K562 (cell line): ENCODE results near the gene TADA2A. TPM values are rescaled to one million over a fixed set of nuclear protein-coding genes. Genes with fewer than 3 reads are reported as not detected.

Source experiments
- ARID4B ChIP-seq: sonication (generic); formaldehyde crosslinking; IDR thresholded peaks from 2 replicates; pipeline ENCODE4 v1.8.0; 2022; ENCODE audit warnings: mild to moderate bottlenecking, missing genetic modification reagents
- ATF7 ChIP-seq: fragments of 450-650 bp; IDR thresholded peaks from 2 replicates; pipeline ENCODE4 v1.7.1; 2014; ENCODE audit warnings: mild to moderate bottlenecking, moderate library complexity
- E2F4 ChIP-seq: sonication (generic); formaldehyde crosslinking; IDR thresholded peaks from 2 replicates; pipeline ENCODE4 v1.8.0; 2022; ENCODE audit warnings: mild to moderate bottlenecking, low read depth, missing genetic modification reagents
- E4F1 ChIP-seq: fragments of 250-450 bp; sonication (Bioruptor Pico); IDR thresholded peaks from 2 replicates; pipeline ENCODE4 v1.5.0; 2021; ENCODE audit warnings: mild to moderate bottlenecking, borderline replicate concordance
- ELF1 ChIP-seq: fragments of 200-800 bp; sonication (Bioruptor generic); IDR thresholded peaks from 2 replicates; pipeline ENCODE4 v1.6.1; 2016; ENCODE audit warnings: missing genetic modification characterization, missing compliant biosample characterization
- HDAC2 ChIP-seq: fragments of 450-650 bp; IDR thresholded peaks from 2 replicates; pipeline ENCODE4 v1.6.1; 2016; ENCODE audit warnings: mild to moderate bottlenecking
- JUN ChIP-seq, 2 experiments: sonication (generic) in 1 of 2; formaldehyde crosslinking in 1 of 2; IDR thresholded peaks; 2 replicates each; pipeline versions ENCODE4 v1.6.1 to v1.8.0; 2012 to 2022; ENCODE audit warnings: borderline replicate concordance in 2 of 2, mild to moderate bottlenecking in 2 of 2, improper control_type of control experiment in 1 of 2, low read depth in 1 of 2, low read length in 1 of 2, missing genetic modification reagents in 1 of 2
- MCM7 ChIP-seq, 2 experiments: fragments of 450-650 bp; IDR thresholded peaks; 2 replicates each; pipeline ENCODE4 v1.6.1; 2016 to 2018
- POLR2A ChIP-seq: fragments of 450-650 bp; conservative IDR thresholded peaks from 2 replicates; pipeline ENCODE4 v1.6.1; 2016
- POLR2B ChIP-seq: fragments of 450-650 bp; IDR thresholded peaks from 2 replicates; pipeline ENCODE4 v1.6.1; 2018; ENCODE audit warnings: low read depth; ENCODE audit not compliant: partially characterized antibody
- POU5F1 ChIP-seq: fragments of 150-350 bp; IDR thresholded peaks from 2 replicates; pipeline ENCODE4 v1.6.1; 2014; ENCODE audit warnings: borderline replicate concordance, low read length, low read depth, mild to moderate bottlenecking; ENCODE audit not compliant: partially characterized antibody
- SAP30 ChIP-seq: fragments of 200-600 bp; sonication (generic); IDR thresholded peaks from 2 replicates; pipeline ENCODE4 v1.6.1; 2012; ENCODE audit warnings: borderline replicate concordance, low read depth, mild to moderate bottlenecking, moderate library complexity, low read length, control low read depth, inconsistent platforms; ENCODE audit not compliant: insufficient read depth, poor library complexity, severe bottlenecking
- ZNF212 ChIP-seq: fragments of 450-650 bp; formaldehyde crosslinking; IDR thresholded peaks from 2 replicates; pipeline ENCODE4 v1.4.0; 2020; ENCODE audit warnings: mild to moderate bottlenecking
- ZNF398 ChIP-seq: fragments of 250-450 bp; sonication (Bioruptor Pico); IDR thresholded peaks from 2 replicates; pipeline ENCODE4 v1.8.0; 2021; ENCODE audit warnings: moderate library complexity, mild to moderate bottlenecking, inconsistent platforms
- ZNF431 ChIP-seq: sonication (generic); formaldehyde crosslinking; IDR thresholded peaks from 2 replicates; pipeline ENCODE4 v1.8.0; 2022; ENCODE audit warnings: mild to moderate bottlenecking, missing genetic modification reagents
- ZNF764 ChIP-seq: fragments of 250-450 bp; sonication (Bioruptor Pico); IDR thresholded peaks from 2 replicates; pipeline ENCODE4 v1.4.0; 2020; ENCODE audit warnings: low read depth, mild to moderate bottlenecking, moderate library complexity
- ZSCAN32 ChIP-seq: fragments of 450-650 bp; formaldehyde crosslinking; IDR thresholded peaks from 2 replicates; pipeline ENCODE4 v1.4.0; 2020; ENCODE audit warnings: mild to moderate bottlenecking, moderate library complexity
- polyA plus RNA-seq, 8 experiments: library from polyadenylated mRNA; depleted of rRNA in 4 of 8; stranded (reverse) in 5 of 8; unstranded in 3 of 8; fragments of >200 nt; fragmentation: Nextera tagmentation in 2 of 8; fragmentation: Illumina TruSeq in 1 of 8; extraction: Ambion mirVana in 2 of 8; extraction: Trizol in 1 of 8; gene quantifications; 2 replicates each; pipeline versions ENCODE4 v1.2.1 to v1.2.3, GENCODE V29; 2011 to 2014; ENCODE audit warnings: inconsistent platforms in 1 of 8, missing spikeins in 1 of 8
- total RNA-seq, 7 experiments: library from RNA; depleted of rRNA in 6 of 7; stranded (reverse); fragments of >200 nt in 6 of 7; fragmentation: Illumina TruSeq in 2 of 7; extraction: Trizol in 2 of 7; gene quantifications; 2 replicates each; pipeline versions ENCODE4 v1.2.1 to v1.2.3, GENCODE V29; 2011 to 2021; ENCODE audit warnings: low replicate concordance in 1 of 7

TADA2A gene
- total and polyA plus RNA-seq, 9 of the 15 experiments (the other 6 are each of a cell fraction or from before 2014, with no cell fraction given), result 13.8 to 37.7 (median 25.0) TPM

- TF ChIP-seq ZNF398 (CRISPR knock-in tag) (no peak), JUN (IDR thresholded peaks at IDR 0.05; ENCODE audit: borderline replicate concordance, low read depth, low read length) (no peak), JUN (CRISPR knock-in tag; IDR thresholded peaks at IDR 0.05; ENCODE audit: borderline replicate concordance) (no peak), ZNF431 (CRISPR knock-in tag) (no peak), E2F4 (CRISPR knock-in tag) (no peak), ATF7 (0 out of 2 replicates have a peak, but pooled peaks have one; percentile 19), SAP30 (no peak), ARID4B (CRISPR knock-in tag) (peak; percentile 42; the same call in 1 of the 2 replicates), ELF1 (tag) (no peak; the same call in 1 of the 2 replicates), MCM7 (IDR thresholded peaks at IDR 0.05) (no peak), POLR2A (no peak; the same call in 1 of the 2 replicates), ZSCAN32 (CRISPR knock-in tag) (no peak), POU5F1 (no peak), ZNF212 (CRISPR knock-in tag) (no peak), HDAC2 (peak; percentile 63; the same call in 1 of the 2 replicates), POLR2B (no peak), E4F1 (CRISPR knock-in tag) (no peak), ZNF764 (CRISPR knock-in tag) (no peak)
Observed at GRCh38 chr17:37405955-37406634, 591 bp upstream of the TADA2A start (continued).
